K562 (cell line): ENCODE measurements around the gene ITSN1. TPM values are rescaled to one million over a fixed set of nuclear protein-coding genes. Genes with fewer than 3 reads are reported as not detected.

Experiments used
- ARID2 ChIP-seq: fragments of 450-650 bp; IDR thresholded peaks from 2 replicates; pipeline ENCODE4 v1.6.1; 2017; ENCODE audit warnings: antibody characterized with exemption, mild to moderate bottlenecking
- JUND ChIP-seq, 2 experiments: IDR thresholded peaks; 2 replicates in 1 of 2; 3 replicates in 1 of 2; pipeline ENCODE4 v1.6.1; 2011; ENCODE audit warnings: borderline replicate concordance in 2 of 2, low read depth in 2 of 2, low read length in 2 of 2, improper control_type of control experiment in 1 of 2, missing biosample characterization in 1 of 2, missing genetic modification characterization in 1 of 2, missing genetic modification reagents in 1 of 2
- KLF6 ChIP-seq: fragments of 250-450 bp; sonication (Bioruptor Pico); IDR thresholded peaks from 2 replicates; pipeline ENCODE4 v1.4.0; 2020; ENCODE audit warnings: mild to moderate bottlenecking, moderate library complexity, borderline replicate concordance
- MTA3 ChIP-seq: fragments of 450-650 bp; formaldehyde crosslinking; IDR thresholded peaks from 2 replicates; pipeline ENCODE4 v1.6.1; 2017; ENCODE audit warnings: mild to moderate bottlenecking, borderline replicate concordance
- NFIC ChIP-seq: fragments of 450-650 bp; IDR thresholded peaks from 2 replicates; pipeline ENCODE4 v1.6.1; 2017; ENCODE audit warnings: mild to moderate bottlenecking, inconsistent platforms
- NFXL1 ChIP-seq: fragments of 450-650 bp; formaldehyde crosslinking; IDR thresholded peaks from 2 replicates; pipeline ENCODE4 v1.4.0; 2021; ENCODE audit warnings: mild to moderate bottlenecking
- RBM34 ChIP-seq: fragments of 200-400 bp; formaldehyde crosslinking; IDR thresholded peaks from 2 replicates; pipeline ENCODE4 v1.6.1; 2018; ENCODE audit warnings: low read length, borderline replicate concordance; ENCODE audit not compliant: insufficient read depth
- RUNX1 ChIP-seq: sonication (generic); IDR thresholded peaks from 2 replicates; pipeline ENCODE4 v1.6.1; 2016; ENCODE audit warnings: antibody characterized with exemption, low read depth
- SAFB ChIP-seq: fragments of 200-400 bp; formaldehyde crosslinking; IDR thresholded peaks from 2 replicates; pipeline ENCODE4 v1.6.1; 2017; ENCODE audit warnings: low read depth, low read length, borderline replicate concordance
- SRSF9 ChIP-seq: fragments of 200-400 bp; formaldehyde crosslinking; IDR thresholded peaks from 2 replicates; pipeline ENCODE4 v1.6.1; 2017; ENCODE audit warnings: low read depth, low read length, borderline replicate concordance
- WHSC1 ChIP-seq: IDR thresholded peaks from one replicate; pipeline ENCODE4 v1.6.1; 2012; ENCODE audit warnings: low read length, control low read depth, inconsistent platforms
- ZEB2 ChIP-seq: fragments of 450-650 bp; IDR thresholded peaks from 2 replicates; pipeline ENCODE4 v1.6.1; 2016
- ZNF133 ChIP-seq: fragments of 250-450 bp; sonication (Bioruptor Pico); IDR thresholded peaks from 2 replicates; pipeline ENCODE4 v1.4.0; 2020; ENCODE audit warnings: mild to moderate bottlenecking
- ZNF232 ChIP-seq: sonication (generic); formaldehyde crosslinking; IDR thresholded peaks from 2 replicates; pipeline ENCODE4 v1.8.0; 2022; ENCODE audit warnings: mild to moderate bottlenecking, missing genetic modification reagents
- polyA plus RNA-seq, 8 experiments: library from polyadenylated mRNA; depleted of rRNA in 4 of 8; stranded (reverse) in 5 of 8; unstranded in 3 of 8; fragments of >200 nt; fragmentation: Nextera tagmentation in 2 of 8; fragmentation: Illumina TruSeq in 1 of 8; extraction: Ambion mirVana in 2 of 8; extraction: Trizol in 1 of 8; gene quantifications; 2 replicates each; pipeline versions ENCODE4 v1.2.1 to v1.2.3, GENCODE V29; 2011 to 2014; ENCODE audit warnings: inconsistent platforms in 1 of 8, missing spikeins in 1 of 8
- total RNA-seq, 7 experiments: library from RNA; depleted of rRNA in 6 of 7; stranded (reverse); fragments of >200 nt in 6 of 7; fragmentation: Illumina TruSeq in 2 of 7; extraction: Trizol in 2 of 7; gene quantifications; 2 replicates each; pipeline versions ENCODE4 v1.2.1 to v1.2.3, GENCODE V29; 2011 to 2021; ENCODE audit warnings: low replicate concordance in 1 of 7
- TF ChIP-seq, protein P1 (sequence below): fragments of 250-450 bp; sonication (Bioruptor Pico); IDR thresholded peaks from 2 replicates; pipeline ENCODE4 v1.5.0; 2022; ENCODE audit warnings: mild to moderate bottlenecking
- TF ChIP-seq, protein P2 (sequence below), 2 experiments: IDR thresholded peaks in 1 of 2; conservative IDR thresholded peaks in 1 of 2; 2 replicates each; pipeline ENCODE4 v1.6.1; 2016; ENCODE audit warnings: low read depth in 2 of 2, mild to moderate bottlenecking in 1 of 2, missing compliant biosample characterization in 1 of 2, missing genetic modification characterization in 1 of 2, moderate library complexity in 1 of 2
- TF ChIP-seq, protein P3 (sequence below): sonication (generic); formaldehyde crosslinking; IDR thresholded peaks from 2 replicates; pipeline ENCODE4 v1.8.1; 2023; ENCODE audit warnings: missing genetic modification reagents, mild to moderate bottlenecking, borderline replicate concordance
- TF ChIP-seq, protein P4 (sequence below): fragments of 450-650 bp; IDR thresholded peaks from 2 replicates; pipeline ENCODE4 v1.6.1; 2016

ITSN1 gene
- total and polyA plus RNA-seq, 9 of the 15 experiments (the other 6 are each of a cell fraction or from before 2014, with no cell fraction given), result 1.1 to 12.6 (median 4.8) TPM

DNA sequence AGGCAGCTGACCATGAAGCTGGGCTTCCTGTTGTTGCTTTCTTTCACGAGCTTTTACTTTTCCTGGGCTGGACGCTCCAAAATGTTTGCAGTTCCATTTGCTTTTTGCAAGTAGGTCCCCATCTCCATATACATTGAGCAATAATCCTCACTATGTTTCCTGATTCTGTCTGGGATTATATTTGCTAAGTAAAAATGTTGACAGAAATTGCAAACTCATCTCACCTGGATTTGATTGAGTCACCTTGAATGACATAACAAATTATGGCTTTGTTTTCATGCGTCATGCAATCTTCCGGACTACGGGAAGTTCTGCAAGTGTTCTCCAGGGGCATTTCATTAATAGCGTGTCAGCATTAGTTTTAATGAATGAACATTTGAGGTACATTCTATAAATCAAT is 254.4 kb downstream of the ITSN1 start (continued):
- TF ChIP-seq, protein P1, sequence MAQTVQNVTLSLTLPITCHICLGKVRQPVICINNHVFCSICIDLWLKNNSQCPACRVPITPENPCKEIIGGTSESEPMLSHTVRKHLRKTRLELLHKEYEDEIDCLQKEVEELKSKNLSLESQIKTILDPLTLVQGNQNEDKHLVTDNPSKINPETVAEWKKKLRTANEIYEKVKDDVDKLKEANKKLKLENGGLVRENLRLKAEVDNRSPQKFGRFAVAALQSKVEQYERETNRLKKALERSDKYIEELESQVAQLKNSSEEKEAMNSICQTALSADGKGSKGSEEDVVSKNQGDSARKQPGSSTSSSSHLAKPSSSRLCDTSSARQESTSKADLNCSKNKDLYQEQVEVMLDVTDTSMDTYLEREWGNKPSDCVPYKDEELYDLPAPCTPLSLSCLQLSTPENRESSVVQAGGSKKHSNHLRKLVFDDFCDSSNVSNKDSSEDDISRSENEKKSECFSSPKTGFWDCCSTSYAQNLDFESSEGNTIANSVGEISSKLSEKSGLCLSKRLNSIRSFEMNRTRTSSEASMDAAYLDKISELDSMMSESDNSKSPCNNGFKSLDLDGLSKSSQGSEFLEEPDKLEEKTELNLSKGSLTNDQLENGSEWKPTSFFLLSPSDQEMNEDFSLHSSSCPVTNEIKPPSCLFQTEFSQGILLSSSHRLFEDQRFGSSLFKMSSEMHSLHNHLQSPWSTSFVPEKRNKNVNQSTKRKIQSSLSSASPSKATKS, result no peak
- TF ChIP-seq WHSC1 (no peak), RUNX1 (no peak), ZNF232 (no peak), RBM34 (no peak), NFIC (no peak), SRSF9 (no peak), SAFB (no peak), JUND (IDR thresholded peaks at IDR 0.05; ENCODE audit: borderline replicate concordance, low read depth, low read length) (no peak), JUND (tag; IDR thresholded peaks at IDR 0.05; ENCODE audit: borderline replicate concordance, low read depth, low read length) (peak; percentile 31; the same call in 1 of the 3 replicates), ZEB2 (peak; percentile 74; the same call in 1 of the 2 replicates), MTA3 (no peak), ARID2 (no peak), ZNF133 (CRISPR knock-in tag) (no peak), NFXL1 (no peak), KLF6 (CRISPR knock-in tag) (no peak)
- TF ChIP-seq, protein P2, sequence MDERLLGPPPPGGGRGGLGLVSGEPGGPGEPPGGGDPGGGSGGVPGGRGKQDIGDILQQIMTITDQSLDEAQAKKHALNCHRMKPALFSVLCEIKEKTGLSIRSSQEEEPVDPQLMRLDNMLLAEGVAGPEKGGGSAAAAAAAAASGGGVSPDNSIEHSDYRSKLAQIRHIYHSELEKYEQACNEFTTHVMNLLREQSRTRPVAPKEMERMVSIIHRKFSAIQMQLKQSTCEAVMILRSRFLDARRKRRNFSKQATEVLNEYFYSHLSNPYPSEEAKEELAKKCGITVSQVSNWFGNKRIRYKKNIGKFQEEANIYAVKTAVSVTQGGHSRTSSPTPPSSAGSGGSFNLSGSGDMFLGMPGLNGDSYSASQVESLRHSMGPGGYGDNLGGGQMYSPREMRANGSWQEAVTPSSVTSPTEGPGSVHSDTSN (CRISPR knock-in tag; IDR thresholded peaks at IDR 0.05; ENCODE audit: low read depth), result no peak
- TF ChIP-seq, protein P2 (tag; conservative IDR thresholded peaks at IDR 0.05; ENCODE audit: low read depth), result peak; percentile 46; the same call in 1 of the 2 replicates
- TF ChIP-seq, protein P3, sequence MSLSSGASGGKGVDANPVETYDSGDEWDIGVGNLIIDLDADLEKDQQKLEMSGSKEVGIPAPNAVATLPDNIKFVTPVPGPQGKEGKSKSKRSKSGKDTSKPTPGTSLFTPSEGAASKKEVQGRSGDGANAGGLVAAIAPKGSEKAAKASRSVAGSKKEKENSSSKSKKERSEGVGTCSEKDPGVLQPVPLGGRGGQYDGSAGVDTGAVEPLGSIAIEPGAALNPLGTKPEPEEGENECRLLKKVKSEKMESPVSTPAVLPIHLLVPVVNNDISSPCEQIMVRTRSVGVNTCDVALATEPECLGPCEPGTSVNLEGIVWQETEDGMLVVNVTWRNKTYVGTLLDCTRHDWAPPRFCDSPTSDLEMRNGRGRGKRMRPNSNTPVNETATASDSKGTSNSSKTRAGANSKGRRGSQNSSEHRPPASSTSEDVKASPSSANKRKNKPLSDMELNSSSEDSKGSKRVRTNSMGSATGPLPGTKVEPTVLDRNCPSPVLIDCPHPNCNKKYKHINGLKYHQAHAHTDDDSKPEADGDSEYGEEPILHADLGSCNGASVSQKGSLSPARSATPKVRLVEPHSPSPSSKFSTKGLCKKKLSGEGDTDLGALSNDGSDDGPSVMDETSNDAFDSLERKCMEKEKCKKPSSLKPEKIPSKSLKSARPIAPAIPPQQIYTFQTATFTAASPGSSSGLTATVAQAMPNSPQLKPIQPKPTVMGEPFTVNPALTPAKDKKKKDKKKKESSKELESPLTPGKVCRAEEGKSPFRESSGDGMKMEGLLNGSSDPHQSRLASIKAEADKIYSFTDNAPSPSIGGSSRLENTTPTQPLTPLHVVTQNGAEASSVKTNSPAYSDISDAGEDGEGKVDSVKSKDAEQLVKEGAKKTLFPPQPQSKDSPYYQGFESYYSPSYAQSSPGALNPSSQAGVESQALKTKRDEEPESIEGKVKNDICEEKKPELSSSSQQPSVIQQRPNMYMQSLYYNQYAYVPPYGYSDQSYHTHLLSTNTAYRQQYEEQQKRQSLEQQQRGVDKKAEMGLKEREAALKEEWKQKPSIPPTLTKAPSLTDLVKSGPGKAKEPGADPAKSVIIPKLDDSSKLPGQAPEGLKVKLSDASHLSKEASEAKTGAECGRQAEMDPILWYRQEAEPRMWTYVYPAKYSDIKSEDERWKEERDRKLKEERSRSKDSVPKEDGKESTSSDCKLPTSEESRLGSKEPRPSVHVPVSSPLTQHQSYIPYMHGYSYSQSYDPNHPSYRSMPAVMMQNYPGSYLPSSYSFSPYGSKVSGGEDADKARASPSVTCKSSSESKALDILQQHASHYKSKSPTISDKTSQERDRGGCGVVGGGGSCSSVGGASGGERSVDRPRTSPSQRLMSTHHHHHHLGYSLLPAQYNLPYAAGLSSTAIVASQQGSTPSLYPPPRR, result no peak
- TF ChIP-seq, protein P4, sequence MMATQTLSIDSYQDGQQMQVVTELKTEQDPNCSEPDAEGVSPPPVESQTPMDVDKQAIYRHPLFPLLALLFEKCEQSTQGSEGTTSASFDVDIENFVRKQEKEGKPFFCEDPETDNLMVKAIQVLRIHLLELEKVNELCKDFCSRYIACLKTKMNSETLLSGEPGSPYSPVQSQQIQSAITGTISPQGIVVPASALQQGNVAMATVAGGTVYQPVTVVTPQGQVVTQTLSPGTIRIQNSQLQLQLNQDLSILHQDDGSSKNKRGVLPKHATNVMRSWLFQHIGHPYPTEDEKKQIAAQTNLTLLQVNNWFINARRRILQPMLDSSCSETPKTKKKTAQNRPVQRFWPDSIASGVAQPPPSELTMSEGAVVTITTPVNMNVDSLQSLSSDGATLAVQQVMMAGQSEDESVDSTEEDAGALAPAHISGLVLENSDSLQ, result no peak
